ENCODE results near the gene SNAPC2.
"Not testable (repeated sequence)": the region's sequence is repeated elsewhere in the genome, so short reads cannot be mapped to it uniquely, and the experiment has no call there.

Gene SNAPC2

DNA sequence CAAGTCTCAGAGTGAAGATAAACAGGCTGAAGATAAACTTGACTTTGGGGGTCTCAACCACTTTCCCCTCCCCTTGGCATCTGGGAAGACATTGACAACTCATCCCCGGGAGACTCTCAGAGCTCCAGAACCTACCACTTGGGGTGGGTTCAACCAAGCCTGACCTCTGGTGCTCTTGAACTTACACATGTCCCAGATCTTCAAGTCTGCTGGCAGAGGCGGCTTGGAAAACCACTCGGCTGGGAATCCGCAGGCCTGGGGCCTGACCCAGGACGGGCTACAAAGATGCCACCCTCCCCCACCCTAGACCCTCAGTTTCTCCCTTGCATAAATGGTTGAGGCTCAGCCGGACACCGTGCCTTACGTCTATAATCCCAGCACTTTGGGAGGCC lies 31.3 kb upstream of the SNAPC2 start:
- no peak for DNase-seq

- DNase-seq: not testable (repeated sequence)
These were observed 26.6 kb upstream of the SNAPC2 start for GRCh38 chr19:7893362-7894101.

- no peak for DNase-seq
These were observed 25.4 kb upstream of the SNAPC2 start for GRCh38 chr19:7894612-7895309.

DNA sequence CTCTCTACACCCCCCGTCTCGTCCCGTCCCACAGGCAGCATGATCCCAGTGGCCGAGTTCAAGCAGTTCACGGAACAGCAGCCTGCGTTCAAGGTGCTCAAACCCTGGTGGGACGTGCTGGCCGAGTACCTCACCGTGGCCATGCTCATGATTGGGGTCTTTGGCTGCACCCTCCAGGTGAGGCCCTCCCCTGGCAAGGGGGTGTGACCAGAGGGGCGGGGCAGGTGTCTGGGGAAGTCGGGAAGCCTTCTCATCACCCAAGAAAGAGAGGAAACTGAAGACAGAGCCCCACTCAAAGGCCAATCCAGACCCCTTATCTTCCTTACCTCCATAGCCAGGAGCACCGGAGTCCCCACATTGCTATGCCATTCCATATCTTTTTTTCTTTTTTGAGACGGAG lies 24.6 kb upstream of the SNAPC2 start:
- DNase-seq: no peak

DNA sequence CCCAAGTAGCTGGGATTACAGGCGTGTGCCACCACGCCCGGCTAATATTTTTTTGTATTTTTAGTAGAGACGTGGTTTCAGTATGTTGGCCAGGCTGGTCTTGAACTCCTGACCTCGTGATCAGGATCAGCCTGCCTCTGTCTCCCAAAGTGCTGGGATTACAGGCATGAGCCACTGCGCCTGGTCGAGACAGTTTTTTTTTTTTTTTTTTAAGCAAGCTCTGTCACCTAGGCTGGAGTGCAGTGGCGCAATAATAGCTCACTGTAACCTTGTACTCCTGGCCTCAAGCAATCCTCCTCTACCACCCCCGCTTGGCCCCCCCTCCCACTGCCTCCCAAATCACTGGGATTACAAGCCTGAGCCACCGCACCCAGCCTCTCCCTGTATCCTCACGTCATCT lies 22.8 kb upstream of the SNAPC2 start:
- DNase-seq: no peak

GRCh38 chr19:7898967-7899366 lies 21.2 kb upstream of the SNAPC2 start:
- DNase-seq: no peak

DNA sequence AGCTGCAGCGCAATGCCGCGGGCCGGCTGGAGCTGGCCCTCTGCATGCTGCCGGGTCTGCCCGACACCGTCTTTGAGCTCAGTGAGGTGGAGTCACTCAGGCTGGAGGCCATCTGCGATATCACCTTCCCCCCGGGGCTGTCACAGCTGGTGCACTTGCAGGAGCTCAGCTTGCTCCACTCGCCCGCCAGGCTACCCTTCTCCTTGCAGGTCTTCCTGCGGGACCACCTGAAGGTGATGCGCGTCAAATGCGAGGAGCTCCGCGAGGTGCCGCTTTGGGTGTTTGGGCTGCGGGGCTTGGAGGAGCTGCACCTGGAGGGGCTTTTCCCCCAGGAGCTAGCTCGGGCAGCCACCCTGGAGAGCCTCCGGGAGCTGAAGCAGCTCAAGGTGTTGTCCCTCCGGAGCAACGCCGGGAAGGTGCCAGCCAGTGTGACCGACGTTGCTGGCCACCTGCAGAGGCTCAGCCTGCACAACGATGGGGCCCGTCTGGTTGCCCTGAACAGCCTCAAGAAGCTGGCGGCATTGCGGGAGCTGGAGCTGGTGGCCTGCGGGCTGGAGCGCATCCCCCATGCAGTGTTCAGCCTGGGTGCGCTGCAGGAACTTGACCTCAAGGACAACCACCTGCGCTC lies 20.3 kb upstream of the SNAPC2 start:
- DNase-seq: no peak

GRCh38 chr19:7900401-7900870 lies 19.7 kb upstream of the SNAPC2 start:
- no peak for DNase-seq

- no peak for DNase-seq
These were observed 19.2 kb upstream of the SNAPC2 start for GRCh38 chr19:7900931-7901330.

- DNase-seq: no peak
These were observed 18.8 kb upstream of the SNAPC2 start for GRCh38 chr19:7901337-7901736.

- no peak for DNase-seq
These were observed 17.3 kb upstream of the SNAPC2 start for GRCh38 chr19:7902796-7903243.

DNA sequence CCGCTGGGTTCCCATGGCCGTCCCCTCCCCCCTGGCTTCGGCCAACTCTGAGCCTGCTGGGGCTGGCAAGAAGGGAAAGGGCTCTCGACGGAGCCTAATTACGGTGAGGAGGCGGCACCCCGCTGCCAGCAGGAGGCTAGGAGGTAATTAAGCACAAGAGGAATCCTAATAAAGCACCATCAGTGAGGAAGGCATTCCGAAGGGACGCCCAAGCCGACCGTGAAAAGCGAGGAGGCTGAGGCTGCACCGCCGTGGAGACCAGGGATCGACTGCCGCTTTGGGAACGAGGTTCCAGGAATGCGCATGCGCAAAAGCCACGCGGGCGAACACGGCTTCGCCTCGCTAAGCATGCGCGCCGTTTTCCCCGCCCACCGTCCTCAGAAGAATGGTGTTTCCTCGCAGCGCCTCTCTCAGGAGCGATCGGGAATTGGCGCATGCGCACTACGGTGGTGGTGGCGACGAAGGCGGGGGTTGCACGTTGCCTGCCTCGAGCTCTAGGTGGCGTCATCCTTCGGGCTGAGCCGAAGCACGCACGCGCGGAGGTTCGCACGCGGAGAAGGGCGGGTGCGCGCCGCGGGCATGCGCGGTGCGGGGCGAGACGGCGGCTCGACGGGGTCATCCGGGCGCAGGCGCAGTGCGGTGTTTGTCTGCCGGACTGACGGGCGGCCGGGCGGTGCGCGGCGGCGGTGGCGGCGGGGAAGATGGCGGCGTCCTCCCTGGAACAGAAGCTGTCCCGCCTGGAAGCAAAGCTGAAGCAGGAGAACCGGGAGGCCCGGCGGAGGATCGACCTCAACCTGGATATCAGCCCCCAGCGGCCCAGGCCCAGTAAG lies 16.7 kb upstream of the SNAPC2 start, which contains the start of gene MAP2K7:
MAP2K7 (plus strand) TSS at position 634 of the 830 bp plus-strand sequence; CDS start at position 702, 68 bp downstream.
- peak; percentile 99 for DNase-seq

DNA sequence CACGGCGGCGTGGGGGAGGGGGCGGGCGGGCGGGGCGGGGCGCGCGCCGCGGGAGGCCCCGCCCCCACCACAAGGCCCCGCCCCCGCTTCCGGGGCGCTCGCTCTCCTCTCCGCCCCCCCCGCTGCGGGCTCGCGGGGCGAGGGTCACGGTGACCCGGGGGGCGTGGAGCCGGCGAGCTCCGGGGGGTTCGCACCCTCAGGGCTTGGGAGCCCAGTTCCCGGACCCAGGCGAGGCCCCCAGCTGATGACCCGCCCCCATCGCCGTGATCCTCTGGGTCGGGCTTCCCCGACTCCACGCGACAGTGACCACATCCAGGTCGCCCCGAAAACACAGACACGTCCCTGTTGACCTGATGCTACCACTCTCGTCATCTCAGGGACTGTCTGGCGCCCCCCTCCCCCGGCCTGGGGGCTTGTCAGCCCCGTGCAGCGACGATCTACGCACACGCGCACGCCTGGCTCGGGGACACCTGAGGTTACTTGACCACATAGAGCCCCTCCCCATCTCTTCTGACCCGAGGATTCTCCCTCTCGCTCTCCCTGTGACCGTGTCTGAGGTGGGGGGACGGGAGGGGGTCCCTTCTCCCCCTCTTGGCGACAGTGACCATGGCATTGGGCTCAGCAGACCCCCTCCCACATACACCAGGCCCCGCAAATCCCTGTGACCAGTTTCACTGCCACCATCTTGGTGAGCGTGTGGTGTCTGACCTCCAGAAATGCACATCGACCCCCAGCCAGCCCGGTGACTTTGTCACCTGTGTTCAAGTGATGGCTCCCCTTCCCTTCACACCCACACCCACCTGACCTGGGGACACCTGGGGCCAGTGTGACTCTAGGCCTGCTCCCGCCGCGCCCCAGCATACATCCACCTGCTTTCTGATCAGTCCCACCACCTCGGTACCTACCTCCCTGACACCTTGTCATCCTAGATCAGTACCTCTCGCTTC lies 15.8 kb upstream of the SNAPC2 start:
- no peak for DNase-seq

DNA sequence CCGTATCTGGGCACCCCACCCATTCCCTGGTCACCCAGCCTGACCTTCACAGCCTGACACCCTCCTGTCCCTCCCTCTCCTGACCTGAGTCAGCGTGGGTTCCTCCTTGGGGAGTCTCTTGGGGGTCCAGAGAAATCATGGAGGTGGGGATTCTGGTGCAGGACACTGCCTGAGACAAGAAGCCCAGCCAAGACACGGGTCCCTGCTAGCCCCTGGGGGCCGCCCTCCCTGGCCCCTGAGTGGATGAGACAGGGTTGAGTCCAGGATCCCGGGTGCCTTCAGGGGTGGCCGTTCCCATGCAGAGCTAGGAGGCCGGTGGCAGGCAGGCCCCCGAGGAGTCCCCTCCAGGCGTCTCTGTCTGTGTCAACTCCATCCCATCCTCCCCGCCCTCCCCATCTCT lies 14.9 kb upstream of the SNAPC2 start:
- no peak for DNase-seq

- DNase-seq: no peak
These were observed 14.3 kb upstream of the SNAPC2 start for GRCh38 chr19:7905859-7906258.

DNA sequence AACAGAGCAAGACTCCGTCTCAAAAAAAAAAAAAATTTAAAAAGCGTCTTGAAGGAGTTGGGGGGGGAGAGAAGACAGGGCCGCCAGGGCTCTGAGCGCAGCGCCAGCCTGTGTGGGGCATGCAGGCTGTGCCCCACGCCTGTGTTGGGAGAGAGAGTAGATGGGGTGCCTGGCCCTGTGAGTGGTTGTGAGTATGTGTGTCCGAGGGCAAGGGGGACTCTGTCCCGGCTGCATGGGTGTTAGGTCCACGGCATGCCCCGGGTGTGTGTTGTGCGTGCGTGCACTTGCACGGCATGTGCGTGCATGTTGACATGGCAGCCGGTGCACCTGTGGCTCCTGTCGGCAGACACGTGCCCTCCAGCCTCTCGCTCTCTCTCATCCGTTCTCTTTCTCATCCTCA lies 13.0 kb upstream of the SNAPC2 start:
- no peak for DNase-seq

DNA sequence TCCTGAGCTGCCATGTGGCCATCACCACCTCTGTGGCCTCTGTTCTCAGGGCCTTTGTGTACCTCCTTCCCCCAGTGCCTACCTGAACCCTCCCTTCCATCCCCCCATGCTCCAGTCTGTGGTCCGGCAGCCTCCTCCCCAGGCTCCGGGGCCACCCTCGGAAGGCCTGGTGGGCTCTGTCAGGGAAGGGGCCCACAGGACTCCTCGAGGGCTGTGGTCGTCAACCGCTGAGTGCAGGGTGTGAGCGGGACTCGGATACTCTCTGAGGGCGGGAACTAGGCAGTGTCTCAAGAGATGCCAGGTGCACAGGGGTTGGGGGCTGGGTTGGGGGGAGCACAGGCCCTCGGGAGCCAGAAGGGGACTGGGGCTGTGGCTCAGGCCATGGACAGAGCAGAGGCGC lies 12.6 kb upstream of the SNAPC2 start:
- DNase-seq: no peak

DNA sequence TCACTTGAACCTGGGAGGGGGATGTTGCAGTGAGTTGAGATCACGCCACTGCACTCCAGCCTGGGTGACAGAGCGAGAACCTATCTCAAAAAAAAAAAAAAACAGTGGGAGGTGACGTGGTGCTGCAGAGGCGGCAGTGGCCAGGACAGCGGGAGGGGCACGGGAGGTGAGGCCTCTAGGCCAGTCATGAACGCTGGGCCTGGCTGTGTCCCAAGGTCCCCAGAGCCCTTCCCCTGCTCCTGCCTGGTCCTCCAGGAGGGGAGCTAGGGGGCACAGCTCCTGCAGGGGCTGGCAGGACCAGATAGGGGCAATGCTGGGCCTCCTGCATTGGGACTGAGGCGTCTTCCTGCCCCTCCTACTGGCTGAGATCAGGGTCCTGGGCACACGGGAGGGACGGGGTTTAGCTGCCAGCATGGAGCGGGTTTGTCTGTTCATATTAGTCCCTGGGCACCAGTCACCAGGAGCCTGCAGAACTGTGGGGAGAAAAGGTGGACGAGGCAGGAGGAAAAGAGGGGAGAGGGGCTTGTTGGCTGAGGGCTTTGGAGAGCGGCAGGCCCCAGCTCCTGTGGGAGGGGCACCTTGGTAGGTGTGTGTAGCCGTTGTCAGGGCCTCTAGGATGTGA lies 11.9 kb upstream of the SNAPC2 start:
- DNase-seq: no peak

GRCh38 chr19:7908742-7909461 lies 11.2 kb upstream of the SNAPC2 start:
- no peak for DNase-seq

- no peak for DNase-seq
These were observed 10.6 kb upstream of the SNAPC2 start for GRCh38 chr19:7909471-7910067.

All from NCI-H345 (cell line).